Neuronal stem cell (in vitro differentiated cells): ENCODE results near the gene MAP1LC3B2.

Source experiments
- DNase-seq: peaks from one replicate; pipeline ENCODE4 v3.0.0-alpha.2; 2013; ENCODE audit warnings: low spot score
- H2AFZ ChIP-seq: one replicate; pipeline ENCODE4 v1.6.1; 2013; ENCODE audit warnings: mild to moderate bottlenecking, low read length, inconsistent platforms
- H2AK5ac ChIP-seq: 2 replicates; pipeline ENCODE4 v1.6.1; 2013; ENCODE audit warnings: low read depth, mild to moderate bottlenecking, inconsistent platforms, low read length, moderate library complexity, mixed read lengths
- H2BK120ac ChIP-seq: 2 replicates; pipeline ENCODE4 v1.6.1; 2013; ENCODE audit warnings: low read depth, mild to moderate bottlenecking, inconsistent platforms, low read length, moderate library complexity, mixed read lengths
- H2BK12ac ChIP-seq: one replicate; pipeline ENCODE4 v1.6.1; 2013; ENCODE audit warnings: low read length, inconsistent platforms
- H2BK15ac ChIP-seq: 2 replicates; pipeline ENCODE4 v1.6.1; 2013; ENCODE audit warnings: mild to moderate bottlenecking, low read length, inconsistent platforms, mixed read lengths
- H2BK5ac ChIP-seq: one replicate; pipeline ENCODE4 v1.6.1; 2013; ENCODE audit warnings: inconsistent platforms, mild to moderate bottlenecking, low read length, moderate library complexity
- H3K14ac ChIP-seq: one replicate; pipeline ENCODE4 v1.6.1; 2013; ENCODE audit warnings: low read length, inconsistent platforms
- H3K18ac ChIP-seq: 2 replicates; pipeline ENCODE4 v1.6.1; 2013; ENCODE audit warnings: low read length, inconsistent platforms
- H3K23ac ChIP-seq: 2 replicates; pipeline ENCODE4 v1.6.1; 2013; ENCODE audit warnings: low read depth, mild to moderate bottlenecking, mixed read lengths, low read length, inconsistent platforms; ENCODE audit not compliant: poor library complexity
- H3K27ac ChIP-seq: replicated peaks from 3 replicates; pipeline ENCODE4 v1.5.1; 2013; ENCODE audit warnings: low read length, inconsistent platforms
- H3K27me3 ChIP-seq, 3 experiments: 2 replicates each; pipeline ENCODE4 v1.6.1; 2013; ENCODE audit warnings: low read length in 3 of 3, mild to moderate bottlenecking in 2 of 3, inconsistent platforms in 1 of 3, low read depth in 1 of 3, mixed read lengths in 1 of 3, moderate library complexity in 1 of 3; ENCODE audit not compliant: control insufficient read depth in 3 of 3, insufficient read depth in 3 of 3
- H3K36me3 ChIP-seq, 2 donors: replicated peaks in 1 of 2; 2 replicates each; pipeline ENCODE4 v1.6.1; 2013; ENCODE audit warnings: low read length in 2 of 2; ENCODE audit not compliant: control insufficient read depth in 2 of 2, insufficient read depth in 2 of 2
- H3K4ac ChIP-seq: 2 replicates; pipeline ENCODE4 v1.6.1; 2013; ENCODE audit warnings: inconsistent platforms, mild to moderate bottlenecking, low read length, moderate library complexity
- H3K4me1 ChIP-seq, 2 donors: 1 replicate in 1 of 2; 2 replicates in 1 of 2; pipeline ENCODE4 v1.6.1; 2013; ENCODE audit warnings: low read length in 2 of 2, low read depth in 1 of 2; ENCODE audit not compliant: control insufficient read depth in 2 of 2, insufficient read depth in 1 of 2
- H3K4me2 ChIP-seq: one replicate; pipeline ENCODE4 v1.6.1; 2013; ENCODE audit warnings: mild to moderate bottlenecking, low read length, inconsistent platforms; ENCODE audit not compliant: insufficient read depth, poor library complexity, severe bottlenecking
- H3K4me3 ChIP-seq, 2 donors: 2 replicates each; pipeline ENCODE4 v1.5.1; 2013; ENCODE audit warnings: low read length in 2 of 2, mild to moderate bottlenecking in 2 of 2, inconsistent platforms in 1 of 2, moderate library complexity in 1 of 2
- H3K79me1 ChIP-seq: one replicate; pipeline ENCODE4 v1.6.1; 2013; ENCODE audit warnings: low read depth, mild to moderate bottlenecking, inconsistent platforms, low read length, moderate library complexity
- H3K9ac ChIP-seq: one replicate; pipeline ENCODE4 v1.6.1; 2013; ENCODE audit warnings: mild to moderate bottlenecking, low read depth, low read length, inconsistent platforms; ENCODE audit not compliant: poor library complexity
- H3K9me3 ChIP-seq, 2 donors: replicated peaks in 1 of 2; 2 replicates each; pipeline versions ENCODE3 to v1.6.1; 2013; ENCODE audit warnings: low read length in 2 of 2, mild to moderate bottlenecking in 2 of 2, inconsistent platforms in 1 of 2, low read depth in 1 of 2, mixed read lengths in 1 of 2, moderate library complexity in 1 of 2; ENCODE audit not compliant: control insufficient read depth in 2 of 2, insufficient read depth in 1 of 2
- H4K8ac ChIP-seq: one replicate; pipeline ENCODE4 v1.6.1; 2013; ENCODE audit warnings: low read depth, mild to moderate bottlenecking, inconsistent platforms, low read length, moderate library complexity
- H4K91ac ChIP-seq: one replicate; pipeline ENCODE4 v1.6.1; 2013; ENCODE audit warnings: low read length, low read depth, mild to moderate bottlenecking, inconsistent platforms; ENCODE audit not compliant: poor library complexity
- WGBS, 2 donors: extraction: QIAGEN DNeasy Blood & Tissue Kit; methylation state at CpG; one replicate each; pipeline ENCODE4 v1.1.7; 2013; ENCODE audit warnings: missing lambda C conversion rate in 2 of 2, mixed read lengths in 1 of 2; ENCODE audit not compliant: insufficient read length in 2 of 2, insufficient replicate concordance in 1 of 2; ENCODE audit errors: extremely low coverage in 2 of 2; 5-methylcytosine and 5-hydroxymethylcytosine counted together

The MAP1LC3B2 gene

GRCh38 chr12:116626153-116626552, 67.0 kb downstream of the MAP1LC3B2 start:
- Histone ChIP-seq H2AK5ac (no peak overlapping the region), H2BK120ac (no peak overlapping the region), H3K4ac (no peak overlapping the region), H3K23ac (no peak overlapping the region), H3K9me3 (peaks cover 0 to 3% of the 10 kb centered on the region in 2 donors), H3K4me1 (no peaks in the 10 kb centered on the region), H3K27me3 (peaks cover 0 to 4% (median 0%) of the 10 kb centered on the region in 3 experiments), H2BK15ac (no peak overlapping the region), H2BK12ac (no peak overlapping the region), H3K14ac (no peak overlapping the region), H4K91ac (no peak overlapping the region), H3K4me3 (no peak overlapping the region), H3K27ac (no peak overlapping the region), H2BK5ac (no peak overlapping the region), H3K79me1 (no peaks in the 10 kb centered on the region), H3K9ac (no peak overlapping the region), H4K8ac (no peak overlapping the region), H3K18ac (no peak overlapping the region), H3K36me3 (no peaks in the 10 kb centered on the region), H2AFZ (no peak overlapping the region), H3K4me2 (no peak overlapping the region)
- WGBS, 2 donors, result no CpG with 5 or more reads among the region's 5 CpGs
- no peak for DNase-seq
